HL-60 (cell line): Measurements from ENCODE around the gene FBXL17.
"Not testable (repeated sequence)": the region's sequence is repeated elsewhere in the genome, so short reads cannot be mapped to it uniquely, and the experiment has no call there.

Experiments
- CTCF ChIP-seq: IDR thresholded peaks from one replicate; pipeline ENCODE4 v1.5.1; 2011; ENCODE audit warnings: low read length, control low read depth, inconsistent platforms; ENCODE audit not compliant: insufficient read depth
- GABPA ChIP-seq: IDR thresholded peaks from 2 replicates; pipeline ENCODE4 v1.6.1; 2012; ENCODE audit warnings: low read depth
- POLR2AphosphoS5 ChIP-seq: IDR thresholded peaks from 2 replicates; pipeline ENCODE4 v1.6.1; 2012; ENCODE audit warnings: low read depth
- REST ChIP-seq: IDR thresholded peaks from 2 replicates; pipeline ENCODE4 v1.6.1; 2012; ENCODE audit warnings: low read depth; ENCODE audit not compliant: insufficient replicate concordance
- SPI1 ChIP-seq: IDR thresholded peaks from 2 replicates; pipeline ENCODE4 v1.6.1; 2012; ENCODE audit warnings: low read depth, mild to moderate bottlenecking, borderline replicate concordance

GRCh38 chr5:108405201-108405600, 23.3 kb upstream of the FBXL17 start:
- TF ChIP-seq CTCF, REST, POLR2AphosphoS5, GABPA, SPI1: not testable (repeated sequence)
